GM12891 (cell line): ENCODE results near the gene CAMTA1.

ENCODE experiments used
- POLR2A ChIP-seq: IDR thresholded peaks from 2 replicates; pipeline ENCODE4 v1.6.1; 2011; ENCODE audit warnings: low read depth, low read length, control low read depth
- POLR2AphosphoS5 ChIP-seq: IDR thresholded peaks from 2 replicates; pipeline ENCODE4 v1.6.1; 2011; ENCODE audit warnings: low read depth, low read length, control low read depth
- POU2F2 ChIP-seq: IDR thresholded peaks from 2 replicates; pipeline ENCODE4 v1.6.1; 2011; ENCODE audit warnings: low read depth, mild to moderate bottlenecking, control low read depth, low read length, moderate library complexity
- SPI1 ChIP-seq: IDR thresholded peaks from 2 replicates; pipeline ENCODE4 v1.6.1; 2011; ENCODE audit warnings: low read depth, low read length, control low read depth

DNA sequence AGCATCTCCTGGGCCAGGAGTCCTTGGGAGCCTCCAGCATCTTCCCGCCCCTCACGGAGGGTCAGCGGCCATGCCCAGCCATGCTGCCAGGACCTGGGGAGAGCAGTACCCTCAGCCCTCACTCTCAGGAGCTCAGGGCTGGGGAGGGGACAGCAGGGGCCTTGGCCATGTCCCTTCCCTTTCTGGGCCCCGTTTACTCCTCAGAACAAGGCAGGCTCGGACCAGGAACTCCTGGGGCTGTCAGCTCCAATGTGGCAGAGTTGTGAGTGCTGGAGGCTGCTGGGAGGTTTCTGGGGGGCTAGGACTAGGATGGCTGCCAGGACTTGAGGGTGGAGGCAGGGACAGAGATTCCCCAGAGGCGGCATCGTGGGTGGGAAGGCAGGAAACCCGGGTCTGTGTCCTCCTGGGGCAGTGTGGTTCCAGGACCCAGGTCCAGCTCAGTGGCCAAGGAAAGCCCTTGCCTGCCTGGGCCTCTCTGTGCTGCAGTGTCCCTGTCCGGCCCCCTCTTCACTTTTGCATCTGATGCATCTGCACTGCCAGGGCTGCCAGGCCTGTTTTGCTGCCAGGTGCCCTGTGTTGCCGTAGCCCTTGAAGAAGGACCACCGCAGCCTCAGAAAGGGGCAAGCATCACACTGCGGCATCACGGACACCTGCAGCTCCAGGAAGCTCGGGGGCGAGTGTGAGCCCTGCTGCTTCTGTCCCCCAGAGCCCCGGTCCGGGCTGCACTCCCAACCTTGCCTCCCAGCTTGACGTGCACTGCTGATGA is 223.9 kb downstream of the CAMTA1 start:
- no peak for TF ChIP-seq POLR2AphosphoS5
- TF ChIP-seq POLR2A, result no peak
- no peak for TF ChIP-seq POU2F2
- TF ChIP-seq SPI1, result no peak
